Natural killer cell (primary cell): Measurements from ENCODE around the gene TMPRSS11B. TPM values are rescaled to one million over a fixed set of nuclear protein-coding genes. Genes with fewer than 3 reads are reported as not detected.
"Not testable (repeated sequence)": the region's sequence is repeated elsewhere in the genome, so short reads cannot be mapped to it uniquely, and the experiment has no call there.

Experiments used
- ATAC-seq, 3 donors: fragments of 150-1000 bp in 2 of 3; fragments of 200-7000 bp in 1 of 3; cut with Tn5 transposase; 1 replicate in 1 of 3; 2 replicates in 2 of 3; pipeline ENCODE4 v1.10.0; 2021; ENCODE audit warnings: mild to moderate bottlenecking in 2 of 3, moderate library complexity in 2 of 3
- DNase-seq, 2 donors: peaks; one replicate each; pipeline versions ENCODE4 v3.0.0 to v3.0.0-alpha.2; 2013 to 2021; ENCODE audit warnings: mixed read lengths in 1 of 2
- H3K27ac ChIP-seq: one replicate; pipeline ENCODE4 v1.5.1; 2013; ENCODE audit warnings: mild to moderate bottlenecking, low read length
- H3K27me3 ChIP-seq: one replicate; pipeline ENCODE4 v1.6.1; 2013; ENCODE audit warnings: low read length; ENCODE audit not compliant: control insufficient read depth, insufficient read depth
- H3K36me3 ChIP-seq: one replicate; pipeline ENCODE4 v1.6.1; 2013; ENCODE audit warnings: low read length; ENCODE audit not compliant: control insufficient read depth, insufficient read depth
- H3K4me1 ChIP-seq: one replicate; pipeline ENCODE4 v1.6.1; 2013; ENCODE audit warnings: low read length; ENCODE audit not compliant: control insufficient read depth, insufficient read depth
- H3K4me3 ChIP-seq: one replicate; pipeline ENCODE4 v1.5.1; 2013; ENCODE audit warnings: low read length
- H3K9me3 ChIP-seq: one replicate; pipeline ENCODE4 v1.6.1; 2013; ENCODE audit warnings: low read length; ENCODE audit not compliant: control insufficient read depth, insufficient read depth
- H3K27ac Mint-ChIP-seq, 2 donors: one replicate each; pipeline ENCODE4 v1.8.0; 2022; ENCODE audit warnings: mild to moderate bottlenecking in 2 of 2, mixed read lengths in 2 of 2, moderate library complexity in 1 of 2
- H3K27me3 Mint-ChIP-seq, 2 donors: one replicate each; pipeline ENCODE4 v1.8.0; 2022; ENCODE audit warnings: low read depth in 2 of 2, mixed read lengths in 2 of 2
- H3K36me3 Mint-ChIP-seq: one replicate; pipeline ENCODE4 v1.8.0; 2022; ENCODE audit warnings: mixed read lengths
- H3K4me1 Mint-ChIP-seq, 2 donors: one replicate each; pipeline ENCODE4 v1.8.0; 2022; ENCODE audit warnings: mixed read lengths in 2 of 2
- H3K4me3 Mint-ChIP-seq: one replicate; pipeline ENCODE4 v1.8.0; 2022; ENCODE audit warnings: mild to moderate bottlenecking, moderate library complexity, mixed read lengths
- H3K9me3 Mint-ChIP-seq, 2 donors: one replicate each; pipeline ENCODE4 v1.8.0; 2022; ENCODE audit warnings: mixed read lengths in 2 of 2
- CTCF ChIP-seq: fragments of 200-600 bp; IDR thresholded peaks from one replicate; pipeline ENCODE4 v1.8.0; 2022; ENCODE audit warnings: antibody characterized with exemption
- WGBS: methylation state at CpG from one replicate; pipeline ENCODE4 v1.1.7; 2013; ENCODE audit warnings: missing lambda C conversion rate; ENCODE audit not compliant: insufficient coverage; 5-methylcytosine and 5-hydroxymethylcytosine counted together
- intact Hi-C: fragments of 100-400 bp; cut with micrococcal nuclease; formaldehyde crosslinking; loops from one replicate; pipeline ENCODE4 v1.14.2; 2022
- total RNA-seq, 4 donors: library from RNA; stranded (reverse); fragments of 120-200 nt in 1 of 4; gene quantifications; one replicate each; pipeline versions ENCODE4 v1.2.3 to v1.2.4, GENCODE V29; 2013 to 2022

Gene TMPRSS11B
- total RNA-seq, 3 donors from 2014 or later (not counting 1 experiment from before 2014, with no cell fraction given), result not detected

GRCh38 chr4:68287704-68288392 is 42.4 kb upstream of the TMPRSS11B start:
- 56% methylated on average over 2 of the region's 3 CpGs for WGBS
- Mint-ChIP-seq H3K4me3 (no peak overlapping the region), H3K4me1 (no peaks in the 10 kb centered on the region), H3K27me3 (peaks cover 2 to 26% of the 10 kb centered on the region in 2 donors), H3K9me3 (no peaks in the 10 kb centered on the region), H3K36me3 (no peaks in the 10 kb centered on the region), H3K27ac (no peak overlapping the region)
- TF ChIP-seq CTCF, result no peak
- Histone ChIP-seq H3K4me1 (no peaks in the 10 kb centered on the region), H3K4me3 (no peak overlapping the region), H3K36me3 (no peaks in the 10 kb centered on the region), H3K27me3 (peaks cover 5% of the 10 kb centered on the region), H3K9me3 (no peaks in the 10 kb centered on the region), H3K27ac (no peak overlapping the region)
- intact Hi-C loops, result no loop called here
- DNase-seq (no peak), ATAC-seq (no peak)

DNA sequence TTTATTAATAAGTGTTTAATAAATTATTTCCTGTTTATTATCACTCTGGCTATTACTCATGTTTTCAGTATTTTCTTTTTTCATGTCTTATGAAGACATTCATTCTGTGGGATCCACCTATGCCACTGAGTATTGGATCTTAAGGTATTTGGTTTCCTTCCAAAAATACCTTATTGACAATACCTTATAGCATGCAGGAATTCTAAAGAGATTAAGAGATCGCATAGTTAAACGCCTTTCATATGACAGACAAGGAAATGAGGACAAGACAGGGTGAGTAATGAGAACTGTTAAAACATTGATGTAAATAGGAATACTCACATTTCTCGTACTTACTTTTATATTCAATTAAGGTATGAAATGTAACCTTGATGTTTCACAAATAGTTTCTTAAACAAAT is 38.2 kb upstream of the TMPRSS11B start:
- H3K36me3 ChIP-seq, result no peaks in the 10 kb centered on the region
- no peaks in the 10 kb centered on the region for H3K4me1 Mint-ChIP-seq
- H3K36me3 Mint-ChIP-seq, result no peaks in the 10 kb centered on the region
- no peaks in the 10 kb centered on the region for H3K9me3 ChIP-seq
- H3K4me3 Mint-ChIP-seq, result no peak overlapping the region
- H3K4me3 ChIP-seq, result no peak overlapping the region
- intact Hi-C loops, result no loop called here
- H3K27ac Mint-ChIP-seq, result no peak overlapping the region
- no peaks in the 10 kb centered on the region for H3K9me3 Mint-ChIP-seq
- TF ChIP-seq CTCF, result no peak
- H3K27me3 ChIP-seq, result peaks cover 5% of the 10 kb centered on the region
- WGBS, result no CpG with 5 or more reads among the region's 3 CpGs
- peaks cover 0 to 21% of the 10 kb centered on the region in 2 donors for H3K27me3 Mint-ChIP-seq
- DNase-seq (no peak), ATAC-seq (no peak)
- no peaks in the 10 kb centered on the region for H3K4me1 ChIP-seq
- H3K27ac ChIP-seq, result no peak overlapping the region

DNA sequence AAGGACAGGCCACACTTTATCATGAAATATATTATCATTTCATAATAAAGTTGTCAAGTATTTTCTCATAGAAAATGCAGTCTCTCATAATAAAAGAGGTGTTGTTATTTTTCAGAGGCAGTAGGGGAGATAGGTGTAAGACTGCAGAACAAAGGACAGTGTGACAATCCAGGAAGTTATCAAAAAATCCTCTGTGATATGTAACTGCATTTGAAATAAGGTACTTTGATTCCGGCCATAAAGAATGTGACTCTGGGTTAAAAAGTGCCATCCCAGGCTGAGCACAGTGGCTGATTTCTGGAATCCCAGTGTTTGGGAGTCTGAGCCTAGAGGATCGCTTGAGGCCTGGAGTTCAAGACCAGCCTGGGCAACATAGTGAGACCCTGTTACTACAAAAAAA is 37.6 kb upstream of the TMPRSS11B start:
- no peak overlapping the region for H3K27ac ChIP-seq
- ATAC-seq, result no peak
- TF ChIP-seq CTCF, result no peak
- H3K27me3 ChIP-seq, result peaks cover 5% of the 10 kb centered on the region
- no peak overlapping the region for H3K27ac Mint-ChIP-seq
- no peaks in the 10 kb centered on the region for H3K36me3 ChIP-seq
- DNase-seq, result no peak
- intact Hi-C loops, result no loop called here
- no peaks in the 10 kb centered on the region for H3K4me1 Mint-ChIP-seq
- no peaks in the 10 kb centered on the region for H3K36me3 Mint-ChIP-seq
- H3K4me3 Mint-ChIP-seq, result no peak overlapping the region
- 89% methylated on average over 2 of the region's 2 CpGs for WGBS
- H3K4me1 ChIP-seq, result no peaks in the 10 kb centered on the region
- H3K27me3 Mint-ChIP-seq, result peaks cover 2 to 15% of the 10 kb centered on the region in 2 donors
- H3K9me3 ChIP-seq, result no peaks in the 10 kb centered on the region
- no peak overlapping the region for H3K4me3 ChIP-seq
- H3K9me3 Mint-ChIP-seq, result no peaks in the 10 kb centered on the region

DNA sequence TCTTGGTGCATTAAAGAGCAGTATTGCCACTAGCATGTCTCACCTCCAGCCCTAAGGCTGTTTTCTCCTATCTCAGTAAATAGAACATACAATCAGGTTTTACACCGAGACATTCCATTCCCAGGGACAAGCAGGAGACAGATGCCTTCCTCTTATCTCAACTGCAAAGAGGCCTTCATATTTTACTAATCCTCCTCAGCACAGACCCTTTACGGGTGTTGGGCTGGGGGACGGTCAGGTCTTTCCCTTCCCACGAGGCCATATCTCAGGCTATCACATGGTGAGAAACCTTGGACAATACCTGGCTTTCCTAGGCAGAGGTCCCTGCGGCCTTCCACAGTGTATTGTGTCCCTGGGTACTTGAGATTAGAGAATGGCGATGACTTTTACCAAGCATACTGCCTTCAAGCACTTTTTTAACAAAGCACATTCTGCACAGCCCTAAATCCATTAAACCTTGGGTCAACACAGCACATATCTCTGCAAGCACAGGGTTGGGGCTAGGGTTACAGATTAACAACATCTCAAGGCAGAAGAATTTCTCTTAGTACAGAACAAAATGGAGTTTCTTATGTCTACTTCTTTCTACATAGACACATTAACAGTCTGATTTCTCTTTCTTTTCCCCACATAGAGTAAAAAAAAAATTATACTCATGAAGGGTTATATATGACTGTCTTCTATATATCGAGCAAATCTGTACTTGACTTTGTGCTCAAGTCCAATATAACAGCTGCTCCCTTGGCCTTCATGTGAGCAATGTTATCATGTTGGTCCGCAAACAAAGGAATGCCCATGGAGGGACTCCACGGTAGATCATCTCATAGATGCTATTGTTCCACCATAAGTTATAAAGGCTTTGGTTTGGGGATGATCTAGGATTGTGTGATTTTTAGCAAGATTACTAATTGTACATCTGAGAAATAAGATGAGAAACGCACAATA is 36.6 kb upstream of the TMPRSS11B start:
- DNase-seq, H3K4me1 Mint-ChIP-seq, H3K4me3 Mint-ChIP-seq, H3K36me3 ChIP-seq, H3K27ac Mint-ChIP-seq, H3K4me3 ChIP-seq, H3K27ac ChIP-seq, H3K27me3 ChIP-seq, H3K36me3 Mint-ChIP-seq, H3K9me3 Mint-ChIP-seq, H3K9me3 ChIP-seq, ATAC-seq, H3K4me1 ChIP-seq: not testable (repeated sequence)
- intact Hi-C loops, result loop anchor here (2.0 kb wide), 1 partner anchor 49 kb away; no protein-coding TSS in a partner anchor
- 92% methylated on average over 8 of the region's 10 CpGs for WGBS
- peaks cover 3 to 11% of the 10 kb centered on the region in 2 donors for H3K27me3 Mint-ChIP-seq
